Activated CD4-positive, alpha-beta T cell treated with anti-CD3 and anti-CD28 coated beads for 4 hours (primary cell): ENCODE results near the gene THRAP3.
"Not testable (repeated sequence)": the region's sequence is repeated elsewhere in the genome, so short reads cannot be mapped to it uniquely, and the experiment has no call there.

Source experiments
- DNase-seq, 2 donors: peaks; one replicate each; pipeline ENCODE4 v3.0.0-alpha.2; 2020

THRAP3 gene

GRCh38 chr1:36223996-36224536 is at the start of gene THRAP3:
TSS of gene THRAP3 (plus strand) at chr1:36224443. CDS start at chr1:36282564, 58,121 bp downstream.
- DNase-seq, result peak; percentile 98 to 99

GRCh38 chr1:36174713-36175112 is 49.5 kb upstream of the THRAP3 start:
- DNase-seq, result no peak

- no peak for DNase-seq
Measured at GRCh38 chr1:36175137-36176095, 48.8 kb upstream of the THRAP3 start.

GRCh38 chr1:36176106-36176949 is 47.9 kb upstream of the THRAP3 start:
- no peak for DNase-seq

- DNase-seq, result no peak
Measured at GRCh38 chr1:36177589-36178431, 46.4 kb upstream of the THRAP3 start.

- DNase-seq, result no peak
Measured at GRCh38 chr1:36178471-36179219, 45.6 kb upstream of the THRAP3 start.

GRCh38 chr1:36179220-36179600 is 45.0 kb upstream of the THRAP3 start:
- no peak for DNase-seq

- DNase-seq, result no peak
Measured at GRCh38 chr1:36182734-36183133, 41.5 kb upstream of the THRAP3 start.

GRCh38 chr1:36183309-36183856 is 40.9 kb upstream of the THRAP3 start:
- DNase-seq, result no peak

GRCh38 chr1:36187800-36188593 is 36.2 kb upstream of the THRAP3 start:
- peak; percentile 76 to 82 for DNase-seq

GRCh38 chr1:36196805-36197204 is 27.4 kb upstream of the THRAP3 start:
- DNase-seq, result not testable (repeated sequence)

- no peak for DNase-seq
Measured at GRCh38 chr1:36198641-36199040, 25.6 kb upstream of the THRAP3 start.

- DNase-seq, result no peak
Measured at GRCh38 chr1:36199934-36200741, 24.1 kb upstream of the THRAP3 start.

GRCh38 chr1:36203027-36203553 is 21.2 kb upstream of the THRAP3 start:
- no peak for DNase-seq

- DNase-seq, result no peak
Measured at GRCh38 chr1:36203554-36204346, 20.5 kb upstream of the THRAP3 start.

GRCh38 chr1:36204347-36204909 is 19.8 kb upstream of the THRAP3 start:
- DNase-seq, result no peak

GRCh38 chr1:36206323-36206858 is 17.9 kb upstream of the THRAP3 start:
- DNase-seq, result no peak

GRCh38 chr1:36207339-36207738 is 16.9 kb upstream of the THRAP3 start:
- DNase-seq, result no peak
